K562 (cell line): ENCODE results near the gene ZNF805. TPM values are rescaled to one million over a fixed set of nuclear protein-coding genes. Genes with fewer than 3 reads are reported as not detected.

Experiments
- ATF6 ChIP-seq: sonication (generic); formaldehyde crosslinking; IDR thresholded peaks from 2 replicates; pipeline ENCODE4 v1.4.0; 2020; ENCODE audit warnings: mild to moderate bottlenecking, missing genetic modification reagents
- CEBPB ChIP-seq: fragments of 450-650 bp; IDR thresholded peaks from 2 replicates; pipeline ENCODE4 v1.6.1; 2016; ENCODE audit warnings: missing genetic modification characterization, missing compliant biosample characterization
- CREB5 ChIP-seq: fragments of 250-450 bp; sonication (Bioruptor Pico); IDR thresholded peaks from 2 replicates; pipeline ENCODE4 v1.5.0; 2020; ENCODE audit warnings: mild to moderate bottlenecking
- ESRRA ChIP-seq: fragments of 450-650 bp; IDR thresholded peaks from 2 replicates; pipeline ENCODE4 v1.6.1; 2014; ENCODE audit warnings: low read depth, mild to moderate bottlenecking, moderate library complexity, borderline replicate concordance
- FOXA3 ChIP-seq, 2 experiments: fragments of 450-650 bp in 1 of 2; sonication (generic) in 1 of 2; formaldehyde crosslinking; IDR thresholded peaks in 1 of 2; conservative IDR thresholded peaks in 1 of 2; 2 replicates each; pipeline versions ENCODE4 v1.4.0 to v1.8.0; 2020 to 2022; ENCODE audit warnings: mild to moderate bottlenecking in 2 of 2, missing genetic modification reagents in 1 of 2
- FOXK2 ChIP-seq, 2 experiments: fragments of 450-650 bp; IDR thresholded peaks in 1 of 2; conservative IDR thresholded peaks in 1 of 2; 2 replicates each; pipeline ENCODE4 v1.6.1; 2016; ENCODE audit warnings: low read depth in 2 of 2, mild to moderate bottlenecking in 1 of 2
- GMEB1 ChIP-seq: fragments of 250-450 bp; sonication (Bioruptor Pico); IDR thresholded peaks from 2 replicates; pipeline ENCODE4 v1.4.0; 2020; ENCODE audit warnings: mild to moderate bottlenecking
- PBX2 ChIP-seq, 2 experiments: IDR thresholded peaks in 1 of 2; conservative IDR thresholded peaks in 1 of 2; 2 replicates each; pipeline ENCODE4 v1.6.1; 2016; ENCODE audit warnings: low read depth in 2 of 2, mild to moderate bottlenecking in 1 of 2, missing compliant biosample characterization in 1 of 2, missing genetic modification characterization in 1 of 2, moderate library complexity in 1 of 2
- RFX5 ChIP-seq: IDR thresholded peaks from 2 replicates; pipeline ENCODE4 v1.6.1; 2011; ENCODE audit warnings: low read depth, mild to moderate bottlenecking, improper control_type of control experiment, low read length
- TEAD1 ChIP-seq, 2 experiments: fragments of 450-650 bp in 1 of 2; sonication (generic) in 1 of 2; formaldehyde crosslinking; IDR thresholded peaks; 2 replicates each; pipeline versions ENCODE4 v1.4.0 to v1.8.0; 2020 to 2022; ENCODE audit warnings: mild to moderate bottlenecking in 2 of 2, missing genetic modification reagents in 1 of 2
- TFAP4 ChIP-seq: sonication (generic); formaldehyde crosslinking; IDR thresholded peaks from 2 replicates; pipeline ENCODE4 v1.8.0; 2022; ENCODE audit warnings: missing genetic modification reagents, mild to moderate bottlenecking, moderate library complexity, borderline replicate concordance
- THAP7 ChIP-seq: fragments of 250-450 bp; sonication (Bioruptor Pico); IDR thresholded peaks from 2 replicates; pipeline ENCODE4 v1.5.0; 2021
- ZNF408 ChIP-seq: fragments of 250-450 bp; sonication (Bioruptor Pico); IDR thresholded peaks from 2 replicates; pipeline ENCODE4 v1.4.0; 2020; ENCODE audit warnings: low read depth, mild to moderate bottlenecking, moderate library complexity
- ZNF785 ChIP-seq: fragments of 250-450 bp; sonication (Bioruptor Pico); IDR thresholded peaks from 2 replicates; pipeline ENCODE4 v1.4.0; 2020; ENCODE audit warnings: mild to moderate bottlenecking
- polyA plus RNA-seq, 8 experiments: library from polyadenylated mRNA; depleted of rRNA in 4 of 8; stranded (reverse) in 5 of 8; unstranded in 3 of 8; fragments of >200 nt; fragmentation: Nextera tagmentation in 2 of 8; fragmentation: Illumina TruSeq in 1 of 8; extraction: Ambion mirVana in 2 of 8; extraction: Trizol in 1 of 8; gene quantifications; 2 replicates each; pipeline versions ENCODE4 v1.2.1 to v1.2.3, GENCODE V29; 2011 to 2014; ENCODE audit warnings: inconsistent platforms in 1 of 8, missing spikeins in 1 of 8
- total RNA-seq, 7 experiments: library from RNA; depleted of rRNA in 6 of 7; stranded (reverse); fragments of >200 nt in 6 of 7; fragmentation: Illumina TruSeq in 2 of 7; extraction: Trizol in 2 of 7; gene quantifications; 2 replicates each; pipeline versions ENCODE4 v1.2.1 to v1.2.3, GENCODE V29; 2011 to 2021; ENCODE audit warnings: low replicate concordance in 1 of 7

ZNF805 gene
- total and polyA plus RNA-seq, 9 of the 15 experiments (the other 6 are each of a cell fraction or from before 2014, with no cell fraction given): 0.32 to 6.7 (median 3.9) TPM

GRCh38 chr19:57280165-57280961, 39.9 kb downstream of the ZNF805 start, which contains the start of gene ZNF460 (continued):
- TF ChIP-seq CREB5 (CRISPR knock-in tag) (peak; percentile 76; the same call in 1 of the 2 replicates), ESRRA (peak; percentile 10; the same call in 1 of the 2 replicates), ZNF785 (CRISPR knock-in tag) (no peak), TFAP4 (CRISPR knock-in tag) (peak; percentile 65; the same call in 1 of the 2 replicates), FOXA3 (CRISPR knock-in tag; conservative IDR thresholded peaks at IDR 0.05 in 1 of 2, IDR thresholded peaks at IDR 0.05 in 1 of 2) (peak in 1 of 2 experiments; percentile 46; a peak in 1 of 4 replicates), PBX2 (CRISPR knock-in tag; IDR thresholded peaks at IDR 0.05; ENCODE audit: low read depth) (no peak), PBX2 (tag; conservative IDR thresholded peaks at IDR 0.05; ENCODE audit: low read depth) (0 out of 2 replicates have a peak, but pooled peaks have one; percentile 7), CEBPB (tag) (no peak), GMEB1 (CRISPR knock-in tag) (peak; percentile 86), RFX5 (peak; percentile 40; the same call in 1 of the 2 replicates), ZNF408 (CRISPR knock-in tag) (no peak), TEAD1 (CRISPR knock-in tag; IDR thresholded peaks at IDR 0.05) (peak in 1 of 2 experiments; percentile 78; a peak in 1 of 4 replicates), ATF6 (CRISPR knock-in tag) (no peak), FOXK2 (conservative IDR thresholded peaks at IDR 0.05 in 1 of 2, IDR thresholded peaks at IDR 0.05 in 1 of 2; ENCODE audit: low read depth in 2 of 2) (peak; percentile 38 to 68; a peak in 3 of 4 replicates), THAP7 (CRISPR knock-in tag) (0 out of 2 replicates have a peak, but pooled peaks have one; percentile 36)
